CD4-positive, alpha-beta T cell treated with Interleukin-17A for 4 hours (primary cell): ENCODE measurements around the gene AADACL4.
"Not testable (repeated sequence)": the region's sequence is repeated elsewhere in the genome, so short reads cannot be mapped to it uniquely, and the experiment has no call there.

Experiments used
- DNase-seq: peaks from one replicate; pipeline ENCODE4 v3.0.0-alpha.2; 2020; ENCODE audit warnings: mixed read lengths

AADACL4 gene

GRCh38 chr1:12661606-12662219 is 17.8 kb downstream of the AADACL4 start:
- DNase-seq, result no peak

GRCh38 chr1:12662556-12662955 is 18.7 kb downstream of the AADACL4 start:
- no peak for DNase-seq

- no peak for DNase-seq
These were observed 21.6 kb downstream of the AADACL4 start for GRCh38 chr1:12665511-12665910.

- no peak for DNase-seq
These were observed 22.4 kb downstream of the AADACL4 start for GRCh38 chr1:12666141-12666735.

- no peak for DNase-seq
These were observed 25.7 kb downstream of the AADACL4 start for GRCh38 chr1:12669529-12670068.

GRCh38 chr1:12674358-12674757 is 30.5 kb downstream of the AADACL4 start:
- DNase-seq, result no peak

- DNase-seq, result not testable (repeated sequence)
These were observed 32.2 kb downstream of the AADACL4 start for GRCh38 chr1:12676122-12676521.

GRCh38 chr1:12677565-12677964 is 33.7 kb downstream of the AADACL4 start:
- no peak for DNase-seq

GRCh38 chr1:12678350-12678749 is 34.5 kb downstream of the AADACL4 start:
- DNase-seq, result no peak

GRCh38 chr1:12678820-12679219 is 34.9 kb downstream of the AADACL4 start:
- no peak for DNase-seq

GRCh38 chr1:12690156-12690555 is 46.3 kb downstream of the AADACL4 start:
- DNase-seq, result no peak

- DNase-seq, result no peak
These were observed 49.3 kb downstream of the AADACL4 start for GRCh38 chr1:12692967-12693782.

- no peak for DNase-seq
These were observed 52.8 kb downstream of the AADACL4 start for GRCh38 chr1:12696658-12697057.

- no peak for DNase-seq
These were observed 53.5 kb downstream of the AADACL4 start for GRCh38 chr1:12697397-12697796.

GRCh38 chr1:12703821-12704451 is 60.1 kb downstream of the AADACL4 start:
- DNase-seq, result no peak

- DNase-seq, result no peak
These were observed 62.2 kb downstream of the AADACL4 start for GRCh38 chr1:12706061-12706460.

- DNase-seq, result no peak
These were observed 64.7 kb downstream of the AADACL4 start for GRCh38 chr1:12708396-12709090.

GRCh38 chr1:12709091-12709491 is 65.2 kb downstream of the AADACL4 start:
- DNase-seq, result no peak

GRCh38 chr1:12709696-12710095 is 65.8 kb downstream of the AADACL4 start:
- no peak for DNase-seq

- DNase-seq, result no peak
These were observed 67.7 kb downstream of the AADACL4 start for GRCh38 chr1:12711536-12711935.

- DNase-seq, result no peak
These were observed 68.2 kb downstream of the AADACL4 start for GRCh38 chr1:12712076-12712475.

- no peak for DNase-seq
These were observed 69.0 kb downstream of the AADACL4 start for GRCh38 chr1:12712929-12713328.

- not testable (repeated sequence) for DNase-seq
These were observed 69.8 kb downstream of the AADACL4 start for GRCh38 chr1:12713651-12714050.
